GM12878 (cell line): ENCODE data around the gene CDH8.

Experiments used
- CHD1 ChIP-seq: IDR thresholded peaks from 2 replicates; pipeline ENCODE4 v1.6.1; 2012; ENCODE audit warnings: low read depth, low read length, improper control_type of control experiment
- TAF1 ChIP-seq: IDR thresholded peaks from 2 replicates; pipeline ENCODE4 v1.6.1; 2011; ENCODE audit warnings: mild to moderate bottlenecking, low read depth, low read length, borderline replicate concordance
- TCF7 ChIP-seq: IDR thresholded peaks from 2 replicates; pipeline ENCODE4 v1.6.1; 2014; ENCODE audit warnings: antibody characterized with exemption, borderline replicate concordance

DNA sequence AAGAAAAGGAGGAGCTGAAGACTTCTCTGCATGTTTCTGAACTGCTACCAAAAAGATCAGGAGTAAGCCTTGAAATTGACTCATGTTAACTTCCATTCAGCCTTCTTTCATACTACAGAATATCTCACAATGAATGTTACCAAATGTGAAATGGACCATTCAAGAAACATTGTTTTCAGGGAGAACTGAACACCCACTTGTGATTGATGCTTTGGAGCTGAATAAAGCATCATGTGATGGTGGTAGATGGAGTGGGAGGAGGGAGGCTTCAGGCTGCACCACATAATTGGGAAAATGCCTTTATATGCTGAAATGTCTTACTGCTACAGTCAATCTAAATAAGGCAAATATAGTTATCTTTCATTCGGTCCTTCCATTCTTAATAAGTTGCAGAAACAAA is 127.8 kb downstream of the CDH8 start:
- TF ChIP-seq TCF7 (no peak), CHD1 (no peak), TAF1 (no peak)
